NCI-H226 (cell line): ENCODE data around the gene RGS12.

Experiments used
- DNase-seq: peaks from one replicate; pipeline ENCODE4 v3.0.0-alpha.2; 2015

Gene RGS12

GRCh38 chr4:3313556-3314228 is 20.9 kb downstream of the RGS12 start:
- no peak for DNase-seq

GRCh38 chr4:3314706-3315260 is 22.0 kb downstream of the RGS12 start:
- DNase-seq = no peak

DNA sequence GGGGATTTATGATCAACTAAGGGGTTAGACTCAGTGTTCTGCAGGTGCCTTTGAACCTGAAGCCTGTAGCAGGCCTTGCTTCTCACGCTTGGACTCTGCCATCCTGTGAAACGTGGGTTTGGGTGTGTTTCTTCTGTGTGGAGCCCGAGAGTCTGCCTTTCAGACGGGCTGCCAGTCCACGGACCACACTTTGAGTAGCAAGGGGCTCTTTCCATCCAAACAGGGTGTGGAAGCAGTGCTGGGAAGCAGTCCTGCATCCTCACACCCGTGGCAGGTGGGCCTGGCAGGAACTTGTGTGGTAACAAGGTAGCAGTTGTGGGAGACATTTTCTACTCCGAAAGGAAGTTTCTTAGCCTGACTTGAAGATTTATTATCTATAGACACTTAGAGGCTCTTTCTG is 22.7 kb downstream of the RGS12 start:
- DNase-seq = no peak

- no peak for DNase-seq
These were observed 23.3 kb downstream of the RGS12 start for GRCh38 chr4:3316146-3316545.

- DNase-seq = no peak
These were observed 24.3 kb downstream of the RGS12 start for GRCh38 chr4:3317011-3317655.

- no peak for DNase-seq
These were observed 24.9 kb downstream of the RGS12 start for GRCh38 chr4:3317656-3318211.

- DNase-seq = no peak
These were observed 25.8 kb downstream of the RGS12 start for GRCh38 chr4:3318561-3319021.

- DNase-seq = no peak
These were observed 27.7 kb downstream of the RGS12 start for GRCh38 chr4:3320361-3321023.

- no peak for DNase-seq
These were observed 28.6 kb downstream of the RGS12 start for GRCh38 chr4:3321295-3321889.

GRCh38 chr4:3322059-3322550 is 29.3 kb downstream of the RGS12 start:
- no peak for DNase-seq

DNA sequence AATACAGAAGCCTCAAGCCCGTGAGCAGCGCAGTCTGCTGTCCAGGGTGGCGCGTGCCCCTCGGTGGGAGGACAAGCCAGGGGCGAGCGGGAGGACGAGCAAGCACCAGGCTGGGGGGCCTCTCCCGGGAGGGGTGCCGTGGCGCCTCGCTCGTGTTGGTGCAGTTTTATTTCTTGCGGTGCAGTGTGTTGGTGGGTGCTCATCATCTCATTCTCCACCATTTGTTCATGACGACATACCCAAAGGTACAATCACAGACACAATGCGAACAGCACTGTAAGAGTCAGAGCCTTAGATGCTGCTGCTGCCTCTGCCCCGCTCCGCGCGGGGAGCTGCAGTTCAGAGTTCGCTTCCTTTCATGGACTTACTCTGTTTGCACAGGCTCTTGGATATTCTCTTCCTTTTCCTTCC is 30.3 kb downstream of the RGS12 start:
- DNase-seq = no peak

GRCh38 chr4:3324093-3324815 is 31.4 kb downstream of the RGS12 start:
- no peak for DNase-seq

DNA sequence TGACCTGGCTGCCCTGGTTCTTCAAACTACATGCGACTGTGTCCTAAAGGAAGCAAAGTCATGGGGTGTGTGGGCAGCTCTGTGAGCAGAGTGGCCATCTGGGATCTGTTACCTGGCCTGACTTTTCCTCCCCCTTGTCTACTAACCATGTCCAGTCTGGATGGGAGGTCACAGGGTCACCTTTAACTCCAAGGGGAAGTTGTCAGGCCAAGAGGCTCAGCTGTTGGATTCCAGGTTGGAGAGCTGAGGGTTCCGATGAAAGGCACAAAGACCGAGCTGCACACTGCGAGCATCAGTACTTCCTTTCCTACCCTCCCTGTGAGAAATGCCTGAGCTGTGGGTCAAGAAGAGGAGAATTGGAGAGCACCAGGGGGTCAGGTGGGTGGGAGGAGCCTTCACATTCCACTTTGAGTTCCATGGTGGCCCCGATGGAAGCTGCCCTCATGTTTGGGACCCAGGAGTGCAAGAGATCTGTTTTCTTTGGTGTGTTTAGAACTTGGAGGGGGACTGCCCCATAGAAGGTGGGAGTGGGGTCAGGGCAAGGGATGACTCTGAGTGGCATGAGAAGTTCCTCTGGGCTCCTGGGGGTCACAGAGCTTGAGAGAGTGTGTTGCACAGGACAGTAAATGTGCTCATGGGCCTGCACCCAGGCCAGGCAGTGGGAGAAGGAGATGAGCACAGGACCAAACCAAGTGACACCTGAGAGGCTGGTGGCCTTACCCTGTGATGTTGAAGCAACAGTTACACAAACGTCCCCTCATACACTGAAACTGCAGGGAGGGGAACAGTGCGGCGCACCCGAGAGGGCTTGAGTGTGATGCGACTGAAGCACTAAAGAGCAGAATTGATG is 36.2 kb downstream of the RGS12 start:
- DNase-seq = no peak

GRCh38 chr4:3329887-3330286 is 37.1 kb downstream of the RGS12 start:
- DNase-seq = no peak

GRCh38 chr4:3330707-3331106 is 37.9 kb downstream of the RGS12 start:
- DNase-seq = no peak

DNA sequence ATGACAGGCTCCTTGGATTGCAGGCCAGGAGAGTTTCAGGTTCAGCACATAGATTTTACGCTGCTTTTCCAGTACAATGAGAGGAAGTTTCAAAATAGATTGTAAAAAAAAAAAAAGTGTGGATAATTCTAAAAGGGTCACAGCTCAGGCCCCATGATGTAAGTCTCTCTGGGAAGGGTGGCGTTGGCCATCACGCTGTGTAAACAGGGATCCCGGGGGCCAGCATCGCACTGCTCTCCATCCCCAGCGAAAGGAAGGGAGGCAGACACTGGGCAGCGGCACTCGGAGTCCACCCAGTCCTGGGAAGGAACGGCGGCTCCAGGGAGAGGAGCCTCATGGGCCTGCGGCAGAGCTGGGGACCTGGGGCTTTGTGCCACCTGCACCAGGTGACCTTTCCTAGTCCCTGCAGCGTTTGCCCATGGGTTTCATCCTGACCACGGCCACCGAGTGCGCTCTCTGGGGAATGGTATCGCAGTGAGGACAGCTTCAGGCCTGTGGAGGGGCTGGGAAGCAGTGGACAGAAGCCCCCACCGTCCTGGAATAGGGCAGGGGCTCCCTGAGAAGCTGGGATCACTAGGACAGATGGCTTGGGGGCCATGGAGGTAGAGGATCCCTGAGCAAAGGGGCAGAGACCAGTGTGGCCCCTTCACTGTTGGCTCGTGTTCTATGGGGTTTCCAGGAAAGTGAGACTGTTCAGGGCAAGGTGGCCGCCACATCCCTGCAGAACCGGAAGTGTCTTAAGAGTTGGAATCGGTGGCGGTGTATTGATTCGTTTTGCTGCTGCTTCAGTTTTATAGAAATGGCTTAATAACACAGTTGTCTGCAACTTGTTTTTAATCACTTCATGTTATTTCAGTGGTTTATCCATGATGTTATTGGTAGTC is 38.9 kb downstream of the RGS12 start:
- no peak for DNase-seq

DNA sequence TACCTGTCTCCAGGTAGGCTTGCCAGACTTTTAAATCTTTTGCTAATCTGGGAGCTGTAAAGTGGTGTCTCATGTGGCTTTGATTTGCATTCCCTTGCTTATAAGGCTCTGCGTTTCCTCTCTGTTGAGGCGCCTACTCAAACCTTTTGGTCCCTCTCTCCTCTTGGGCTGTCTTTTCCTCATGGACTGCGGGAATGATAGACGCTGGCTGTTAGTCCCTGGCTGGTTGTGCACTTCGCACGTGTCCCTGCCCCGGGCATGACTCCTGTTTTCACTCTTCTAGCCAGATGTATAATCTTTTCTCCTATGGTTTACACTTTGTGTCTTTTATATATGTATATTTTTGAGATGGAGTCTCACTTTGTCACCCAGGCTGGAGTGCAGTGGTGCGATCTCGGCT is 39.7 kb downstream of the RGS12 start:
- DNase-seq = no peak

GRCh38 chr4:3334316-3334715 is 41.5 kb downstream of the RGS12 start:
- DNase-seq = no peak

DNA sequence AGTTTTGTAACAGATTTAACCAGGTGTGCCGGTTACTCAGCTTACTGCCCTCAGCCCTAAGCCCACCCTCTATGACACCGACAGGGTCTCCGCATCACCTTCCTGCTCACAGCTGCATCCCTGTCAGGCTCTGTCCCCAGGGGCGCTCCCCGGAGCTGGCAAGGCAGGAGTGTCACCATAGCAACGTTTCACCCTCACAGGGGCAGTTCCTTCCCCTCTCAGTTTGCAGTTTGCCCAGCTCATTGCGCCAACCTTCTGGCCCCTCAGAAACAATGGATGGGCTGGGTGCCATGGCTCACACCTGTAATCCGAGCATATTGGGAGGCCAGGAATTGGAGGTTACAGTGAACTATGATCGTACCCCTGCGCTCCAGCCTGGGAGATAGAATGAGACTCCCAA is 42.6 kb downstream of the RGS12 start:
- no peak for DNase-seq

DNA sequence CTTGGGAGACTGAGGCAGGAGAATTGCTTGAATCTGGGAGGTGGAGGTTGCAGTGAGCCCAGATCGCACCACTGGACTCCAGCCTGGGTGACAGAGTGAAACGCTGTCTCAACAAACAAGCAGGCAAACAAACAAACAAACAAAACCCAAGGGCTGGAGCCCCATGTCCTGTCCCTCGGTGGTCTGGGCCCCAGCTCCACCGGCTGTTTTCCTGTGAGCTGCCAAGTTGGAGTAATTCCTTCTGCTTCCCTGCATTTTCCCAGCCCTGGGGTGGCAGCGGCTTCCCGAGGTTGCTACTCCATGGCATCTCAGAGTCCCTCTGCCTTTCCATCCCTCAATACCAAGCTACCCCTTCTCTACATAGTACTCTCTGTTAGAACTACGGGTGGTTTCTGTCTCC is 43.2 kb downstream of the RGS12 start:
- DNase-seq = no peak
